Endothelial cell (in vitro differentiated cells): Measurements from ENCODE around the gene SIL1. TPM values are rescaled to one million over a fixed set of nuclear protein-coding genes. Genes with fewer than 3 reads are reported as not detected.

Source experiments
- DNase-seq: peaks from one replicate; pipeline ENCODE4 v3.0.0; 2021; ENCODE audit warnings: low spot score
- H3K27ac Mint-ChIP-seq: one replicate; pipeline ENCODE4 v1.8.0; 2021; ENCODE audit warnings: mixed read lengths, inconsistent platforms; ENCODE audit not compliant: unreplicated experiment
- H3K27me3 Mint-ChIP-seq: one replicate; pipeline ENCODE4 v1.8.0; 2021; ENCODE audit warnings: mild to moderate bottlenecking, moderate library complexity, mixed read lengths, inconsistent platforms; ENCODE audit not compliant: unreplicated experiment
- H3K36me3 Mint-ChIP-seq: one replicate; pipeline ENCODE4 v1.8.0; 2021; ENCODE audit warnings: mild to moderate bottlenecking, low read depth, mixed read lengths, inconsistent platforms; ENCODE audit not compliant: unreplicated experiment
- H3K4me1 Mint-ChIP-seq: one replicate; pipeline ENCODE4 v1.8.0; 2021; ENCODE audit warnings: mild to moderate bottlenecking, mixed read lengths, inconsistent platforms; ENCODE audit not compliant: unreplicated experiment
- H3K4me3 Mint-ChIP-seq: one replicate; pipeline ENCODE4 v1.8.0; 2021; ENCODE audit warnings: mild to moderate bottlenecking, mixed read lengths, inconsistent platforms; ENCODE audit not compliant: unreplicated experiment
- H3K9me3 Mint-ChIP-seq: one replicate; pipeline ENCODE4 v1.8.0; 2021; ENCODE audit warnings: mixed read lengths, inconsistent platforms; ENCODE audit not compliant: unreplicated experiment
- total RNA-seq: library from RNA; stranded (reverse); fragmentation: NEBNext Ultra II Directional; extraction: Animal tissue kit (Norgen Biotek cat#: 25700); gene quantifications from one replicate; pipeline ENCODE4 v1.2.1, GENCODE V29; 2021; ENCODE audit not compliant: unreplicated experiment
- TF ChIP-seq, protein P1 (sequence below): fragments of 200-600 bp; sonication (generic); IDR thresholded peaks from one replicate; pipeline ENCODE4 v1.5.0; 2021; ENCODE audit warnings: antibody characterized with exemption; ENCODE audit not compliant: unreplicated experiment

SIL1 gene
- total RNA-seq, 1 donor from 2014 or later, result 35.6 TPM

DNA sequence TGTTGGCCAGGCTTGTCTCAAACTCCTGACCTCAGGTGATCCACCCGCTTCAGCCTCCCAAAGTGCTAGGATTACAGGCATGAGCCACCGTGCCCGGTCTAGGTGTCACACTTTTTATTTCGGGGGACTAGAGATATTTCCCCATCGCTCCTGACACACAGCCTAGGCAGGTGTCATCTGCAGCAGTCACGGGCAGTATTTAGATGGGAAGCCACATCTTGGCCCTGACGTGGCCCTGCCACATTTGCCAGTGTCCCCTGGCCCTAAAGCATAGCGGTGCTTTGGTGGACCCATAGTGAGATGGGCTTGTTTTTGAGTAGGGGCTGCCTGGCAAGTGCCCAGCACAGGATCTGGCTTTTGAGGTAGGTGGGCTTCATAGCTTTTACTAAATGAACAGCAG, 278.0 kb downstream of the SIL1 start:
- no peaks in the 10 kb centered on the region for H3K9me3 Mint-ChIP-seq
- TF ChIP-seq, protein P1, sequence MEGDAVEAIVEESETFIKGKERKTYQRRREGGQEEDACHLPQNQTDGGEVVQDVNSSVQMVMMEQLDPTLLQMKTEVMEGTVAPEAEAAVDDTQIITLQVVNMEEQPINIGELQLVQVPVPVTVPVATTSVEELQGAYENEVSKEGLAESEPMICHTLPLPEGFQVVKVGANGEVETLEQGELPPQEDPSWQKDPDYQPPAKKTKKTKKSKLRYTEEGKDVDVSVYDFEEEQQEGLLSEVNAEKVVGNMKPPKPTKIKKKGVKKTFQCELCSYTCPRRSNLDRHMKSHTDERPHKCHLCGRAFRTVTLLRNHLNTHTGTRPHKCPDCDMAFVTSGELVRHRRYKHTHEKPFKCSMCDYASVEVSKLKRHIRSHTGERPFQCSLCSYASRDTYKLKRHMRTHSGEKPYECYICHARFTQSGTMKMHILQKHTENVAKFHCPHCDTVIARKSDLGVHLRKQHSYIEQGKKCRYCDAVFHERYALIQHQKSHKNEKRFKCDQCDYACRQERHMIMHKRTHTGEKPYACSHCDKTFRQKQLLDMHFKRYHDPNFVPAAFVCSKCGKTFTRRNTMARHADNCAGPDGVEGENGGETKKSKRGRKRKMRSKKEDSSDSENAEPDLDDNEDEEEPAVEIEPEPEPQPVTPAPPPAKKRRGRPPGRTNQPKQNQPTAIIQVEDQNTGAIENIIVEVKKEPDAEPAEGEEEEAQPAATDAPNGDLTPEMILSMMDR, result no peak
- H3K4me3 Mint-ChIP-seq, result no peak overlapping the region
- H3K4me1 Mint-ChIP-seq, result peaks cover 5% of the 10 kb centered on the region
- peaks cover 28% of the 10 kb centered on the region for H3K36me3 Mint-ChIP-seq
- peaks cover 2% of the 10 kb centered on the region for H3K27me3 Mint-ChIP-seq
- no peak overlapping the region for H3K27ac Mint-ChIP-seq
- no peak for DNase-seq

DNA sequence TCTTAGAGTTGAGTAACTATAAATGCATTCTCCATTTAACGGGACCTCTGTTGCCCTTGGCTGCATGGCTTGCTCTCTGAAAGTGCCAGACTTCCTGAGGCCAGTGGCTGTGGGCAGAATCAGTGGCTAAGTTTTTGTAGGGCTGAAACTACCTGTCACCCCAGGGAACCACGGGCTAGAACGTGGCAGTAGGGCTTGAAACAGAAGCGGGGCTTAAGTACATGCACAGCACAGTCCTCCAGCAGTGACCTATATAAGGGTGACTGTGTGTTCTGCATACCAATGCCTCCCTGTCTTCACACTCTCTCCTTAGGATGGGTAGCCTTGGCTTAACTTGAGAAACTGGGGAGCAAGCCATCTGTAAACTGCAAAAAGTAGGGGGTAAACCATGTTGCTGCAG, 279.5 kb downstream of the SIL1 start:
- peaks cover 5% of the 10 kb centered on the region for H3K4me1 Mint-ChIP-seq
- TF ChIP-seq, protein P1, result no peak

DNA sequence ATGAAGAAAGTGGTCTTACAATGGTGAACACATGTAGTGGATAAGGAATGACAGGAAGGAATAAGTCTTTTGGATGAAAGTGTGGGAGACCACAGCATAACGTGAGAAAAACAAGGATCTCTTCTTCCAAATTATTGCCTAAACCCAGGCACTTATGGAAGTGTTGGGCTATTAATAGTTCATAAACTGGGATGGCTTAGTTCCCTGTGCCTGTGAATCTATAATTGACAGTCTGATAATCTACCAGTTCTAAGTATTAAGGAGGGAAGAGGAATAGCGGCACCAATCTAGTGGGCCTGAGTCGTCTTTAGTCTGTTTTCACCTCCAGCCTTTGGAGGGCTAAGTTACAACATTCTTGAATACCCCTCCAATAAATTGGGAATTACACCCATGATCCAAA, 283.8 kb downstream of the SIL1 start:
- Mint-ChIP-seq H3K27me3 (peaks cover 6% of the 10 kb centered on the region), H3K4me1 (peaks cover 20% of the 10 kb centered on the region), H3K36me3 (peaks cover 32% of the 10 kb centered on the region), H3K9me3 (no peaks in the 10 kb centered on the region), H3K4me3 (no peak overlapping the region), H3K27ac (no peak overlapping the region)
- DNase-seq, result no peak
- TF ChIP-seq, protein P1, result no peak

More for the DNA sequence above, 279.5 kb downstream of the SIL1 start:
- H3K4me3 Mint-ChIP-seq, result no peak overlapping the region
- no peak for DNase-seq
- H3K9me3 Mint-ChIP-seq, result no peaks in the 10 kb centered on the region
- H3K27ac Mint-ChIP-seq, result no peak overlapping the region
- peaks cover 3% of the 10 kb centered on the region for H3K27me3 Mint-ChIP-seq
- peaks cover 21% of the 10 kb centered on the region for H3K36me3 Mint-ChIP-seq

DNA sequence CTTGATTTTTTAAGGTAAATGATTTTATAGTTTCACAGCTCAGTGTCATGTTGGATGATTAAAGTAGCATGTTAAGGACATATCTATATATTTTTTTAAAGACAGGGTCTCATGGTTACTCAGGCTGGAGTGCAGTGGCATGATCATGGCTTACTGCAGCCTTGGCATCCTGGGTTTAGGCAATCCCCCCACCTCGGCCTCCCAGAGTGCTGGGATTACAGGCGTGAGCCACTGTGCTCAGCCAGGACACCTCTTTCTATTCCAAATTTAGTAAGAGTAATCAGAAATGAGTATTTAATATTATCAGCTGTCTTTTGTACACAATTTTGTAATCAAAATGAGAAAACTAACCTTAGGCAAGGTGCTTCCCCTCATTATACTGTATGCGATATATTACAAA, 284.4 kb downstream of the SIL1 start:
- Mint-ChIP-seq H3K27ac (no peak overlapping the region), H3K4me1 (peaks cover 20% of the 10 kb centered on the region), H3K36me3 (peaks cover 26% of the 10 kb centered on the region), H3K9me3 (no peaks in the 10 kb centered on the region), H3K27me3 (peaks cover 8% of the 10 kb centered on the region), H3K4me3 (no peak overlapping the region)
- no peak for DNase-seq
- TF ChIP-seq, protein P1, result no peak

DNA sequence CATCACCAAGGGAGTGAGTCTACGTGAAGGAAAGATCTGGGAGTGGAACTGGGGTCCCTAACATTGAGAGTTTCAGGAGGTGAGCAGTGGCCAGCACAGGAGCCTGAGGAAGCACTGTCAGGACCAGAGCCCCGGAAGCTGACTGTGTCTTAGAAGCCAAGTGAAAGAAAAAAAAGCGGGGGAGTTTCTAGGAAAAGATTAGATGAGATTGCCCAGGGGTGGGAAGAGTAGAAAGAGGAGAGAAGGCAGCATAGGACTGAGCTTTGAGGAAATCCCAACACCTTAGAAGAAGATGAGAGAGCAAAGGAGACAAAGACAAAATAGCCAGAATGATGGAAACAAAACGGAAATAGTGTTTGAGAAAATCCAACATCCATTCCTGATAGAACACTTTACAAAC, 286.1 kb downstream of the SIL1 start:
- DNase-seq, result no peak
- H3K9me3 Mint-ChIP-seq, result no peaks in the 10 kb centered on the region
- TF ChIP-seq, protein P1, result no peak
- peaks cover 11% of the 10 kb centered on the region for H3K27me3 Mint-ChIP-seq
- H3K4me1 Mint-ChIP-seq, result peaks cover 20% of the 10 kb centered on the region
- H3K36me3 Mint-ChIP-seq, result peaks cover 27% of the 10 kb centered on the region
- peak overlapping the region; percentile 11 for H3K27ac Mint-ChIP-seq
- no peak overlapping the region for H3K4me3 Mint-ChIP-seq
